GM12873 (cell line): ENCODE measurements around the gene ZNF646.

Source experiments
- TF ChIP-seq, protein P1 (sequence below): IDR thresholded peaks from 2 replicates; pipeline ENCODE4 v1.5.1; 2012; ENCODE audit warnings: low read depth, mild to moderate bottlenecking, moderate library complexity, low read length, control low read depth; ENCODE audit not compliant: insufficient read depth; ENCODE audit errors: missing control alignments

Gene ZNF646

DNA sequence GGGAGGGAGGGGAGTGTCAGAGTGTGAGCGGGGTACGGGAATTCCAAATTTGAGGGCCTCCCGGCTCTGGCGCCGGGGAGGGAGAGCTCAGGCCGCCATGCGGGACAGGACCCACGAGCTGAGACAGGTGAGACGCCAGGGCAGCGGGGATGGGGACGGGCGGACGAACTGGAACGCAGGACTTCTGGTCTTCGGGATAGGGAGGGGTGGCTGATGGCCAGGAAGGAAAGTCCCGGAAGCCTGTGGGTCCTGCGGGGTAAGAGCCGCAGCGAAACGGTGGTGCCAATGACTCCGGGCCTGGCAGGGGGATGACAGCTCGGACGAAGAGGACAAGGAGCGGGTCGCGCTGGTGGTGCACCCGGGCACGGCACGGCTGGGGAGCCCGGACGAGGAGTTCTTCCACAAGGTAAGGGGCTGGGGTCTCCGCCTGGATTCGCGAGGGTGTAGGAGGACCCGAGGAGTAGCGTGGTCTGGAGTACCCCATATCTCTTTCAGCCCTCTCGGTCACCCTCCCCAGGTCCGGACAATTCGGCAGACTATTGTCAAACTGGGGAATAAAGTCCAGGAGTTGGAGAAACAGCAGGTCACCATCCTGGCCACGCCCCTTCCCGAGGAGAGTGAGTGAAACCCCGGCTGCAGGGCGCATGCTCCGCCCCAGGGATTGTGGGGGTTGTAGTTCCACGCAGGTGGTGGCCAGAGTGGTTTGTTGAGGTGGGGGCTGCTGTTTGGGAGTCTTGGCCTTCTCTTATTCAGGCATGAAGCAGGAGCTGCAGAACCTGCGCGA is 40.3 kb upstream of the ZNF646 start:
- TF ChIP-seq, protein P1, sequence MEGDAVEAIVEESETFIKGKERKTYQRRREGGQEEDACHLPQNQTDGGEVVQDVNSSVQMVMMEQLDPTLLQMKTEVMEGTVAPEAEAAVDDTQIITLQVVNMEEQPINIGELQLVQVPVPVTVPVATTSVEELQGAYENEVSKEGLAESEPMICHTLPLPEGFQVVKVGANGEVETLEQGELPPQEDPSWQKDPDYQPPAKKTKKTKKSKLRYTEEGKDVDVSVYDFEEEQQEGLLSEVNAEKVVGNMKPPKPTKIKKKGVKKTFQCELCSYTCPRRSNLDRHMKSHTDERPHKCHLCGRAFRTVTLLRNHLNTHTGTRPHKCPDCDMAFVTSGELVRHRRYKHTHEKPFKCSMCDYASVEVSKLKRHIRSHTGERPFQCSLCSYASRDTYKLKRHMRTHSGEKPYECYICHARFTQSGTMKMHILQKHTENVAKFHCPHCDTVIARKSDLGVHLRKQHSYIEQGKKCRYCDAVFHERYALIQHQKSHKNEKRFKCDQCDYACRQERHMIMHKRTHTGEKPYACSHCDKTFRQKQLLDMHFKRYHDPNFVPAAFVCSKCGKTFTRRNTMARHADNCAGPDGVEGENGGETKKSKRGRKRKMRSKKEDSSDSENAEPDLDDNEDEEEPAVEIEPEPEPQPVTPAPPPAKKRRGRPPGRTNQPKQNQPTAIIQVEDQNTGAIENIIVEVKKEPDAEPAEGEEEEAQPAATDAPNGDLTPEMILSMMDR, result no peak

DNA sequence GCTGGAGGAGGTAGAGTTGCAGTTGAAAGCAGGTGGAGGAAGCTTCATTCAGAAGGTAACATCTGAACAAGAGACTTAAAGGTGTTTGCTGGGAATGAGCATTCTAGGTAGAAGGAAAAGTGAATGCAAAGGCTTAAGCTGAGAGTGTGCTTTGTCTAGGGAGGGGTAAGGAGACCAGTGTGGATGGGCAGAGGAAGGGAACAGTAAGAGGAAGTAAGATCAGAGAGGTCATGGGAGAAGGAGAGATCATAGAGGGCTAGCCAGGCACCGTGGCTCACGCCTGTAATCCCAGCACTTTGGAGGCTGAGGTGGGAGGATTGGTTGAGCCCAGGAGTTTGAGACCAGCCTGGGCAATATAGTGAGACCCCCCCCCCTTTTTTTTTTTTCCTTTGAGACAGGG is 37.5 kb upstream of the ZNF646 start:
- TF ChIP-seq, protein P1, result no peak

DNA sequence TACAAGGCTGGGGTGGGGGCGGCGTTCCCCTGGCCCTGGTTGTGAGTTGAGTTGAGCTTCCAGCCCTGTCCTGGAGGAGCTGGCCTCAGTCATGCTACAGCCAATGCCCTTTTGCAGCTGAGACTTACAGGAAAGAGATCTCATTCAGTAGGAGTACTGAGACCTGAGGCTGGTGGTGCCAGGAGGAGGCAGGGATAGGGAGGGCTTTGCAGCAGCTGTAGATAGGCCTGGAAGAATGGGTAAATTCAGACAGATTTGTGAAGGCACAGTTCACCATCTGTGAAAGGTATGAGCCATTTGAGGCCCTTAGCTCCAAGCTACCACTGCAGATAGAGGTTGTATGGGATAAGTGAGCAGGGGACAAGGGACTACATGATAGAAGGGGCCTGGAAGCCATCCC is 35.2 kb upstream of the ZNF646 start:
- TF ChIP-seq, protein P1, result no peak

DNA sequence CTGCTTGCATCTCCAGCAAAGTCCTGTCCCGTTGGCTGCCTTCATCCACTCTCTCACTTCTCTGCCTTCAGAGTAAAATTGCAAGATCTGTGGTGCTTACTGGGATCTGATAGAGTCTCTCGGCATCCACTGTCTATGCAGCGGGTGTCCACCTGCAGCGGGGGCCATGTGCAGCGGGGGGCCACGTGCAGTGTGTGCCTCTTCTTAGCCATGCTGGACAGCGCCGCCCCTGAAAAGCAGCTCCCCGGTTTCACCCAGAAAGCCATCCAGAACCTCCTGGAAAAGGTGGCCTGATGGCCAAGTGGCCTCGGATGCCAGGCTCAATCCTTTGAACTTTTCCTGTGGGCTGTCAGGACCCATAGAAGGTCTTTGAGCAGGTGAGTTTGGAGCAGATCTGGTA is 31.4 kb upstream of the ZNF646 start:
- TF ChIP-seq, protein P1, result no peak

DNA sequence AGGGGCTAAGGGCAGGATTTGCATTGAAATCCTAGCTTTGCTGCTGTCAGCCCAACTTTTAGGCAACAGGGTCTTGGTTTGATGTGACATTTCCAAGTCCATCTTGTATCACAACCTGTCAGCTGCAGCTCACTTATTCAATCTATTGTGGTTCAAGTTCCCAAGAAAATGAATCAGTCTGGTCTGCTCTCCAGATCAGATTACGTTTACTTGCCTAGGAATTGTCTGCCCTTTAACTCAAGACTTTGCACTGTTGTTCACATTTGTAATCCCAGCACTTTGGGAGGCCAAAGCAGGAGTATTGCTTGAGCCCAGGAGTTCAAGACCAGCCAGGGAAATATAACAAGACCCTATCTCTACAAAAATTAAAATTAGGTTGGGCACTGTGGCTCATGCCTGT is 30.9 kb upstream of the ZNF646 start:
- TF ChIP-seq, protein P1, result no peak

DNA sequence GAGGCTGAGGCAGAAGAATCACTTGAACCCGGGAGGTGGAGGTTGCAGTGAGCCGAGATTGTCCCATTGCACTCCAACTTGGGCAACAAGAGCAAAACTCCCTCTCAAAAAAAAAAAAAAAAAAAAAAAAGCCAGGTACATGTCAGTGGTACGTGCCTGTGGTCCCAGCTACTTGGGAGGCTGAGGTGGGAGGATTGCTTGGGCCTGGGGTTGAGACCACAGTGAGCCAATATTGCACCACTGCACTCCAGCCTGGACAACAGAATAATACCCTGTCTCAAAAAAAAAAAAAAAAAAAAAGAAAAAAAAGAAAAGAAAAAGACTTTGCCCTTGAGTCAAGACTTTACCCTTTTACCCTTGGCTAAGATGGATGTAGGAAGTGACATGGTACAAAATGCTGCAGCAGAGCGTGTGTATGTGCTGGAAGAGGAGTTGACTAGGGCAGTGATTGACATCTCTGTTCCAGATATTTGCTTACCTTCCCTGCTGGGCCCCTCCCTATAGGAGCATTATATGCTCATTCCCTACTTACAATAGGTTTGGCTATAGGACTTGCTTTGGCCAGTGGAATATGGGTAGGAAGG is 30.2 kb upstream of the ZNF646 start:
- TF ChIP-seq, protein P1, result no peak

DNA sequence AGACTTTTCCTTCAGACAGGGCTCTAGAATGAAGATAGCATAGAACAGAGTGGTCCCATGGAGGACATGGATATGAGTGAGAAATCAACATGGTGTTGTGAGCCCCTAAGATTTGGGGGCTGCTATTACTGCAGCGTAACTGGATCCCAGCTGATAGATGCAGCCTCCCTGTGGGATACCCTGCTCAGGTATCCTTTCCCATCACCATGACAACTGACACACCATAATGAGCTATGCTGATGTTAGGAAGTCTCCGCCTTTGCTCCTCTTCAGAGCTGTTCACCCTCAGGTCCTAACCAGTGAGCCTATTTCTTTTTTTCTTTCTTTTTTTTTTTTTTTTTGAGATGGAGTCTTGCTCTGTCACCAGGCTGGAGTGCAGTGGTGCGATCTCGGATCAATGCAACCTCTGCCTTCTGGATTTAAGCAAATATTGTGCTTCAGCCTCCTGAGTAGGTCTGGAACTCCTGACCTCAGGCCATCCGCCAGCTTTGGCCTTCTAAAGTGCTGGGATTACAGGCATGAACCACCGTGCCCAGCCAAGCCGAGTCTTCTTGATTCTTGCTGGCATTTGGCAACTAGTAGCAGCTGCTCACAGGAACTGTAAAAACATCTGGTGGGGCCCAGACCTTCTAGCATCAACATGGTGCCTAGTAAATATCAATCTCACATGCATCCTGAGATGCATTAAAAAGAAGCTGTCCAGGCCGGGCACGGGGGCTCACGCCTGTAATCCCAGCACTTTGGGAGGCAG is 23.8 kb upstream of the ZNF646 start:
- TF ChIP-seq, protein P1, result no peak
